GM12878 (cell line): ENCODE measurements around the gene SLC9A3. TPM values are rescaled to one million over a fixed set of nuclear protein-coding genes. Genes with fewer than 3 reads are reported as not detected.

Experiments
- ATAC-seq: fragments of 200-7000 bp; cut with Tn5 transposase; 3 replicates; pipeline ENCODE4 v1.9.1; 2020; ENCODE audit warnings: mild to moderate bottlenecking, moderate library complexity
- BruUV-seq: library from RNA; stranded (reverse); fragments of 400-500 nt; replicated peaks from 2 replicates; lab custom pipeline; 2021; lab: Mats Ljungman, UMichigan
- CTCF ChIA-PET: fragments of 300-600 bp; sonication (Branson Sonifier 250); formaldehyde crosslinking; extraction: SDS; loops from one replicate; lab custom pipeline; 2021; ENCODE audit warnings: inconsistent platforms; lab: Yijun Ruan, JAX
- POLR2A ChIA-PET: fragments of 350-600 bp; formaldehyde crosslinking; extraction: SDS; loops from one replicate; lab custom pipeline; 2021; ENCODE audit warnings: inconsistent platforms; lab: Charles Lee
- RAD21 ChIA-PET: fragments of 300-600 bp; sonication (Branson Sonifier 250); formaldehyde crosslinking; loops from one replicate; lab custom pipeline; 2023; ENCODE audit warnings: antibody characterized with exemption; ENCODE audit not compliant: unreplicated experiment; lab: Charles Lee
- SMC1A ChIA-PET: fragments of 300-600 bp; sonication (Branson Sonifier 250); formaldehyde crosslinking; loops from one replicate; lab custom pipeline; 2023; ENCODE audit not compliant: unreplicated experiment, uncharacterized antibody; lab: Charles Lee
- DNase-seq: peaks from one replicate; pipeline ENCODE4 v3.0.0-alpha.2; 2011; ENCODE audit warnings: low read depth, low spot score
- FAIRE-seq: peaks from 3 replicates; lab custom pipeline; 2011; peaks lifted over from hg19 to GRCh38; lab: Jason Lieb, UNC
- H2AFZ ChIP-seq: 2 replicates; pipeline ENCODE4 v1.6.0; 2011; ENCODE audit warnings: low read depth, low read length, control low read depth; ENCODE audit not compliant: control insufficient read depth
- H3K27ac ChIP-seq: 2 replicates; pipeline ENCODE4 v1.5.1; 2011; ENCODE audit warnings: control low read depth; ENCODE audit not compliant: control insufficient read depth, insufficient read depth
- H3K27me3 ChIP-seq, 2 experiments: replicated peaks in 1 of 2; 2 replicates each; pipeline versions ENCODE4 v1.6.0 to v1.6.1; 2011; ENCODE audit warnings: low read length in 1 of 2; ENCODE audit not compliant: control insufficient read depth in 2 of 2, insufficient read depth in 2 of 2
- H3K36me3 ChIP-seq, 2 experiments: 2 replicates each; pipeline ENCODE4 v1.5.1; 2011; ENCODE audit warnings: low read length in 1 of 2; ENCODE audit not compliant: control insufficient read depth in 2 of 2, insufficient read depth in 2 of 2
- H3K4me1 ChIP-seq: 2 replicates; pipeline ENCODE4 v1.6.1; 2011; ENCODE audit warnings: mild to moderate bottlenecking, low read length, moderate library complexity, mixed read lengths; ENCODE audit not compliant: control insufficient read depth, insufficient read depth
- H3K4me2 ChIP-seq: 2 replicates; pipeline ENCODE4 v1.6.0; 2011; ENCODE audit warnings: control low read depth; ENCODE audit not compliant: control insufficient read depth, insufficient read depth
- H3K4me3 ChIP-seq: fragments of 200-600 bp; sonication (generic); 2 replicates; pipeline ENCODE4 v1.5.1; 2016
- H3K79me2 ChIP-seq: 2 replicates; pipeline ENCODE4 v1.6.0; 2011; ENCODE audit warnings: low read length; ENCODE audit not compliant: control insufficient read depth, insufficient read depth
- H3K9ac ChIP-seq: 2 replicates; pipeline ENCODE4 v1.8.0; 2011; ENCODE audit warnings: low read length, control low read depth, mixed read lengths; ENCODE audit not compliant: control insufficient read depth, insufficient read depth
- H3K9me3 ChIP-seq: replicated peaks from 3 replicates; pipeline ENCODE4 v1.5.1; 2011; ENCODE audit warnings: mild to moderate bottlenecking, low read length; ENCODE audit not compliant: control insufficient read depth, insufficient read depth
- H4K20me1 ChIP-seq: 2 replicates; pipeline ENCODE4 v1.6.0; 2011; ENCODE audit not compliant: control insufficient read depth, insufficient read depth
- BCL11A ChIP-seq: IDR thresholded peaks from 2 replicates; pipeline ENCODE4 v1.6.1; 2011; ENCODE audit warnings: low read depth, low read length
- CBX3 ChIP-seq: fragments of 200-600 bp; sonication (generic); IDR thresholded peaks from 2 replicates; pipeline ENCODE4 v1.6.1; 2016; ENCODE audit warnings: low read depth, borderline replicate concordance
- ETV6 ChIP-seq, 2 experiments: fragments of 450-650 bp in 1 of 2; IDR thresholded peaks in 1 of 2; conservative IDR thresholded peaks in 1 of 2; 2 replicates each; pipeline ENCODE4 v1.6.1; 2014; ENCODE audit warnings: antibody characterized with exemption in 1 of 2, borderline replicate concordance in 1 of 2, low read depth in 1 of 2, mild to moderate bottlenecking in 1 of 2, moderate library complexity in 1 of 2
- GABPA ChIP-seq: IDR thresholded peaks from 2 replicates; pipeline ENCODE4 v1.6.1; 2014; ENCODE audit warnings: antibody characterized with exemption, low read depth, mild to moderate bottlenecking, inconsistent platforms
- IRF5 ChIP-seq: fragments of 450-650 bp; IDR thresholded peaks from 2 replicates; pipeline ENCODE4 v1.6.1; 2017; ENCODE audit warnings: borderline replicate concordance
- KAT2A ChIP-seq: conservative IDR thresholded peaks from 2 replicates; pipeline ENCODE4 v1.6.1; 2011; ENCODE audit warnings: low read depth, low read length; ENCODE audit not compliant: control insufficient read depth
- MTA3 ChIP-seq: IDR thresholded peaks from 2 replicates; pipeline ENCODE4 v1.6.1; 2012; ENCODE audit warnings: low read length, inconsistent platforms, borderline replicate concordance
- MYB ChIP-seq: fragments of 150-350 bp; IDR thresholded peaks from 2 replicates; pipeline ENCODE4 v1.6.1; 2014; ENCODE audit warnings: mild to moderate bottlenecking, low read depth, low read length, borderline replicate concordance
- NRF1 ChIP-seq: conservative IDR thresholded peaks from 2 replicates; pipeline ENCODE4 v1.6.1; 2011; ENCODE audit warnings: mild to moderate bottlenecking, low read depth, low read length, improper control_type of control experiment
- RBBP5 ChIP-seq: fragments of 200-600 bp; sonication (generic); conservative IDR thresholded peaks from 2 replicates; pipeline ENCODE4 v1.6.1; 2016
- SREBF2 ChIP-seq: IDR thresholded peaks from 2 replicates; pipeline ENCODE4 v1.6.1; 2012; ENCODE audit warnings: mild to moderate bottlenecking, low read length
- STAT3 ChIP-seq: IDR thresholded peaks from 2 replicates; pipeline ENCODE4 v1.6.1; 2011; ENCODE audit warnings: low read depth, low read length, improper control_type of control experiment
- TCF7 ChIP-seq: IDR thresholded peaks from 2 replicates; pipeline ENCODE4 v1.6.1; 2014; ENCODE audit warnings: antibody characterized with exemption, borderline replicate concordance
- ZNF217 ChIP-seq: fragments of 450-650 bp; IDR thresholded peaks from 2 replicates; pipeline ENCODE4 v1.6.1; 2017; ENCODE audit warnings: antibody characterized with exemption, mild to moderate bottlenecking
- ZNF622 ChIP-seq: fragments of 450-650 bp; IDR thresholded peaks from 2 replicates; pipeline ENCODE4 v1.6.1; 2017; ENCODE audit warnings: mild to moderate bottlenecking, inconsistent platforms
- ZZZ3 ChIP-seq: IDR thresholded peaks from 2 replicates; pipeline ENCODE4 v1.6.1; 2011; ENCODE audit warnings: low read depth; ENCODE audit not compliant: control insufficient read depth, insufficient read length
- WGBS: methylation state at CpG from one replicate; pipeline ENCODE4 v1.1.6; 2016; ENCODE audit warnings: low lambda C conversion rate; ENCODE audit not compliant: insufficient replicate concordance, insufficient coverage; ENCODE audit errors: missing lambda C conversion rate; 5-methylcytosine and 5-hydroxymethylcytosine counted together
- in situ Hi-C: fragments of 300-500 bp; cut with MboI; formaldehyde crosslinking; loops from 9 replicates; pipeline ENCODE4 v1.14.3; 2018; ENCODE audit warnings: mixed read lengths
- intact Hi-C: fragments of 100-400 bp; cut with micrococcal nuclease; formaldehyde crosslinking; loops from one replicate; pipeline ENCODE4 v1.14.2; 2022; ENCODE audit not compliant: unreplicated experiment
- polyA plus RNA-seq, 11 experiments: library from polyadenylated mRNA; depleted of rRNA in 4 of 11; unstranded in 6 of 11; stranded (reverse) in 5 of 11; fragments of >200 nt; fragmentation: Nextera tagmentation in 4 of 11; fragmentation: Illumina TruSeq in 1 of 11; extraction: Ambion mirVana in 4 of 11; extraction: Trizol in 1 of 11; gene quantifications; 1 replicate in 1 of 11; 2 replicates in 10 of 11; pipeline versions ENCODE4 v1.2.1 to v1.2.3, GENCODE V29; 2011 to 2016; ENCODE audit warnings: inconsistent platforms in 2 of 11, missing spikeins in 2 of 11, low read depth in 1 of 11
- total RNA-seq, 4 experiments: library from RNA; depleted of rRNA in 3 of 4; stranded (reverse); fragments of >200 nt in 3 of 4; fragmentation: Illumina TruSeq in 1 of 4; extraction: Trizol in 1 of 4; gene quantifications; 2 replicates each; pipeline versions ENCODE4 v1.2.1 to v1.2.3, GENCODE V29; 2013 to 2021
- TF ChIP-seq, protein P1 (sequence below): fragments of 450-650 bp; IDR thresholded peaks from 2 replicates; pipeline ENCODE4 v1.6.1; 2018; ENCODE audit warnings: mild to moderate bottlenecking, low read depth, moderate library complexity; ENCODE audit not compliant: partially characterized antibody

Gene SLC9A3
- total and polyA plus RNA-seq, 10 of the 15 experiments (the other 5 are each of a cell fraction or from before 2014, with no cell fraction given): 0.04 to 5.2 (median 2.3) TPM; not detected in 1

DNA sequence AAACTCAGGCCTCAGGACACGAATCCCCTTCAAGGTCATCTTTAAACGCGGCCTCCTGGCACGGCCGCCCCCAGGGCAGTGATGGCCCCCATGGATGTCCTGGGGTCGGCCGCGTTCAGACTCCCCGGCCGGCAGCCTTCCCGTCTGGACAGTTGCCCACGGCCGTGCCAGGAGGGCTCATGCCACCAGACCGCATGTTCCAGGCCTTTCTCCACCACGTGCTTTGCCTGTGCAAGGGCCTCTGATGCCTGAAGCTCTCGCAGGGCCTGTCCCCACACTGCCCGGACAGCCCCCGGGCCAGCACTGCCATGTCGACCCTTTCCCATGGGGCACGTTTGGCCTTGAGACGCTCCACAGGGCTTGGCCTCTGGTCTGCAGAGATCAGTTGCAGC lies 34.6 kb downstream of the SLC9A3 start (continued):
- TF ChIP-seq IRF5 (no peak), SREBF2 (no peak), ZNF217 (no peak), MTA3 (no peak), STAT3 (no peak), ZNF622 (no peak), KAT2A (no peak)

GRCh38 chr5:488744-489688 lies 35.2 kb downstream of the SLC9A3 start:
- WGBS: 39% methylated on average over 30 of the region's 40 CpGs
- Histone ChIP-seq H3K9me3 (no peaks in the 10 kb centered on the region), H3K27ac (no peak overlapping the region), H4K20me1 (no peaks in the 10 kb centered on the region), H2AFZ (no peak overlapping the region), H3K79me2 (no peaks in the 10 kb centered on the region), H3K27me3 (no peaks in the 10 kb centered on the region), H3K9ac (no peak overlapping the region), H3K4me2 (no peak overlapping the region), H3K4me1 (no peaks in the 10 kb centered on the region), H3K4me3 (no peak overlapping the region), H3K36me3 (no peaks in the 10 kb centered on the region)
- FAIRE-seq: no peak
- POLR2A ChIA-PET: no interaction called here
- BruUV-seq: no TSS peak
- SMC1A ChIA-PET: no interaction called here
- ATAC-seq: peak; percentile 38; the same call in 2 of the 3 replicates
- in situ Hi-C loops: no loop called here
- CTCF ChIA-PET: no interaction called here
- RAD21 ChIA-PET: no interaction called here
- DNase-seq: no peak
- intact Hi-C loops: no loop called here
- TF ChIP-seq IRF5 (no peak), TCF7 (no peak), GABPA (no peak), NRF1 (no peak), ETV6 (conservative IDR thresholded peaks at IDR 0.05 in 1 of 2, IDR thresholded peaks at IDR 0.05 in 1 of 2; ENCODE audit: borderline replicate concordance in 1 of 2, low read depth in 1 of 2) (no peak), MYB (no peak), CBX3 (no peak), RBBP5 (no peak), ZZZ3 (no peak), BCL11A (no peak)
- TF ChIP-seq, protein P1, sequence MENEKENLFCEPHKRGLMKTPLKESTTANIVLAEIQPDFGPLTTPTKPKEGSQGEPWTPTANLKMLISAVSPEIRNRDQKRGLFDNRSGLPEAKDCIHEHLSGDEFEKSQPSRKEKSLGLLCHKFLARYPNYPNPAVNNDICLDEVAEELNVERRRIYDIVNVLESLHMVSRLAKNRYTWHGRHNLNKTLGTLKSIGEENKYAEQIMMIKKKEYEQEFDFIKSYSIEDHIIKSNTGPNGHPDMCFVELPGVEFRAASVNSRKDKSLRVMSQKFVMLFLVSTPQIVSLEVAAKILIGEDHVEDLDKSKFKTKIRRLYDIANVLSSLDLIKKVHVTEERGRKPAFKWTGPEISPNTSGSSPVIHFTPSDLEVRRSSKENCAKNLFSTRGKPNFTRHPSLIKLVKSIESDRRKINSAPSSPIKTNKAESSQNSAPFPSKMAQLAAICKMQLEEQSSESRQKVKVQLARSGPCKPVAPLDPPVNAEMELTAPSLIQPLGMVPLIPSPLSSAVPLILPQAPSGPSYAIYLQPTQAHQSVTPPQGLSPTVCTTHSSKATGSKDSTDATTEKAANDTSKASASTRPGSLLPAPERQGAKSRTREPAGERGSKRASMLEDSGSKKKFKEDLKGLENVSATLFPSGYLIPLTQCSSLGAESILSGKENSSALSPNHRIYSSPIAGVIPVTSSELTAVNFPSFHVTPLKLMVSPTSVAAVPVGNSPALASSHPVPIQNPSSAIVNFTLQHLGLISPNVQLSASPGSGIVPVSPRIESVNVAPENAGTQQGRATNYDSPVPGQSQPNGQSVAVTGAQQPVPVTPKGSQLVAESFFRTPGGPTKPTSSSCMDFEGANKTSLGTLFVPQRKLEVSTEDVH: no peak
